KOPT-K1 (cell line): ENCODE results near the gene CPED1.
"Not testable (repeated sequence)": the region's sequence is repeated elsewhere in the genome, so short reads cannot be mapped to it uniquely, and the experiment has no call there.

Source experiments
- H3K27ac ChIP-seq: fragments of 200-600 bp; sonication (generic); 2 replicates; pipeline ENCODE4 v1.5.1; 2016; ENCODE audit warnings: antibody characterized with exemption, mild to moderate bottlenecking, low read depth, low read length; ENCODE audit not compliant: poor library complexity, severe bottlenecking
- H3K36me3 ChIP-seq: fragments of 200-600 bp; sonication (generic); 2 replicates; pipeline ENCODE4 v1.5.1; 2017; ENCODE audit warnings: antibody characterized with exemption, mild to moderate bottlenecking, low read length, moderate library complexity; ENCODE audit not compliant: insufficient read depth
- H3K9me3 ChIP-seq: fragments of 200-600 bp; sonication (generic); 2 replicates; pipeline ENCODE4 v1.5.1; 2017; ENCODE audit warnings: antibody characterized with exemption, low read length, mild to moderate bottlenecking; ENCODE audit not compliant: insufficient read depth, poor library complexity, severe bottlenecking

CPED1 gene

GRCh38 chr7:121302214-121302745, 313.8 kb downstream of the CPED1 start:
- H3K27ac ChIP-seq: no peak overlapping the region
- no peaks in the 10 kb centered on the region for H3K36me3 ChIP-seq
- no peaks in the 10 kb centered on the region for H3K9me3 ChIP-seq

GRCh38 chr7:121303422-121304101, 315.1 kb downstream of the CPED1 start:
- Histone ChIP-seq H3K27ac (no peak overlapping the region), H3K36me3 (no peaks in the 10 kb centered on the region), H3K9me3 (no peaks in the 10 kb centered on the region)

GRCh38 chr7:121304102-121304658, 315.7 kb downstream of the CPED1 start:
- Histone ChIP-seq H3K27ac (no peak overlapping the region), H3K9me3 (no peaks in the 10 kb centered on the region), H3K36me3 (no peaks in the 10 kb centered on the region)

DNA sequence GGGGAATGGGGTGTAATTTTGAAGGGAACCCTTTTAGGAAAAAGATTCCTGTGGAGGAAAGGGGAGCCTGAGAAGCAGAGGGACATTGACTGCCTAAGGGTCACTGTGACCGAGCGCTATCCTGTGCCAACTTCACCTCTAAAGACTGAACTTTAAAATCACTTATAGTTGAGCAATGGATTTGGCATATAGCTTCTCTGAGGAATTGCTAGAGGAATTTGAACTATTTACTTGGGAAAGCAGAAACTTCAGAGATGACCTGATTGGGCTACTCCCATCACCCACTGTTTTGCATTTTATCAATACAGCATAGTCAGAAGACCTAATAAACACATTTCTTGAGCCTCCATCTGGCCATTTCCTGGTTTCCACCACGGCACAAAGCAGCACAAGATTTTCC, 316.6 kb downstream of the CPED1 start:
- H3K36me3 ChIP-seq: no peaks in the 10 kb centered on the region
- H3K9me3 ChIP-seq: no peaks in the 10 kb centered on the region
- no peak overlapping the region for H3K27ac ChIP-seq

DNA sequence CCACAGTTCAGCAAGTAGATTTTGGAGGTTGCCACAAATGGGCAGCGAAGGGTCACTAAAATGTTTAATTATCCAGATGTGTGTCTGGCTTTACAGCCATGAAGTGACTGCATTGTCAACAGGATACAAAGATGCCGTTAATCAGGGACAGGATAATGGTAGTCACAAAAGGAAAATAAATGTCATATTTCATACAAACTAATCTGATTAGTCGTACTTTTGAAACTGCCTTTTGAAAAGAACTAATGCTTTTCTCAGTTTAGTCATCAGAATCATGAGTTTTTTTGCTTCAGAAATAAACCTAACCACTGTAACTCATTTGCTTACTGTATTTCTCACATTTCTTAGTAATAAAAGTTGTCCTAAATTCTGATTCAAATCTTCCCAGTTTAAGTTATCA, 318.1 kb downstream of the CPED1 start:
- Histone ChIP-seq H3K36me3 (no peaks in the 10 kb centered on the region), H3K9me3 (no peaks in the 10 kb centered on the region), H3K27ac (no peak overlapping the region)

- Histone ChIP-seq H3K9me3 (no peaks in the 10 kb centered on the region), H3K27ac (no peak overlapping the region), H3K36me3 (no peaks in the 10 kb centered on the region)
Measured at GRCh38 chr7:121307021-121307574, 318.6 kb downstream of the CPED1 start.

- H3K27ac ChIP-seq: no peak overlapping the region
- H3K36me3 ChIP-seq: no peaks in the 10 kb centered on the region
Measured at GRCh38 chr7:121313220-121313792, 324.8 kb downstream of the CPED1 start.

DNA sequence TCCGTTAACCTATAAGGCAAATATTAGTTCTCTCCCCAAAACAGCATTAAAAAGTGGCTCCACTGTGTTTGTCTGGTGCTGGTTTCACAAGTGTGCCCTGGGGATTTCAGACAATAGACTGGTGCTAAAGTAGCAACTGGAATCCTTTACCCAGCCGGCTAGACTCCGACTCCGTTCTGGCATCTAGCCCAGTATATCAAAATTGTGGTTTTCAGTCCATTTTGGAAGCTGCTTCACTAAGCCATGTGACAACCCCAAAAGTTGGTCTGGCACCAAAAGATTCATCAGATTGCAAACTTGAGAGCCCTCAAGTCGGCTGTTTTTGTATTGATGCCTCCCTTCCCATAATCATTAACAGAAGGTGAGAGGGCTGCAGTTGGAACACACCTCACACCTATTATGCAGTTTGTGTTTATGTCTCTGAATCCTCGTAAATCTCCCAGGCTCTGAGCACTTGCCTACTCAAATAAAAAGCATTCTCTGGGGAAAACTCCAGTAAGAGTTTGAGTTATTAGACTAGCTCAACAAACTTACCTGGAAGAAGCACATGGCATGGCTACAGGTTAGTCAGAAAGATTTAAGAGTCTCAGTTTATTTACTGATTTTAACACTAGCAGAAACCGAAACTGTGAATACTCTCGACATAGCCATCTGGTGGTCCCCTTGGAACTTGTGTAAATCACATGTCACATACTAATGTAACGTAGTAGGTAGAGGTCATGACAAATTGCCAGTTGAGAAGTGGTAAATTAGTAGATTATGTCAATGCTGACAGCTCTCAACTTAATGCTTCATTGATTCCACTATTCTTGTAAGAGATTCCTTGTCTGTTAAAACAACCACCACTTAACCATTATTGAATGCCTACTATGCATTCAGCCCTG, 325.5 kb downstream of the CPED1 start:
- Histone ChIP-seq H3K36me3 (no peaks in the 10 kb centered on the region), H3K9me3 (no peaks in the 10 kb centered on the region), H3K27ac (no peak overlapping the region)

More at GRCh38 chr7:121313220-121313792, 324.8 kb downstream of the CPED1 start:
- no peaks in the 10 kb centered on the region for H3K9me3 ChIP-seq

DNA sequence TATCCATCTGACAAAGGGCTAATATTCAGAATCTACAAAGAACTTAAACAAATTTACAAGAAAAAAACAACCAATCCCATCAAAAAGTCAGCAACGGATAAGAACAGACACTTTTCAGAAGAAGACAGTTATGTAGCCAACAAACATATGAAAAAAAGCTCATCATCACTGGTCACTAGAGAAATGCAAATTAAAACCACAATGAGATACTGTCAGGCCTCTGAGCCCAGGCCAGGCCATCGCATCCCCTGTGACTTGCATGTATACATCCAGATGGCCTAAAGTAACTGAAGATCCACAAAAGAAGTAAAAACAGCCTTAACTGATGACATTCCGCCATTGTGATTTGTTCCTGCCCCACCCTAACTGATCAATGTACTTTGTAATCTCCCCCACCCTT, 326.7 kb downstream of the CPED1 start:
- H3K27ac ChIP-seq, H3K36me3 ChIP-seq, H3K9me3 ChIP-seq: not testable (repeated sequence)

DNA sequence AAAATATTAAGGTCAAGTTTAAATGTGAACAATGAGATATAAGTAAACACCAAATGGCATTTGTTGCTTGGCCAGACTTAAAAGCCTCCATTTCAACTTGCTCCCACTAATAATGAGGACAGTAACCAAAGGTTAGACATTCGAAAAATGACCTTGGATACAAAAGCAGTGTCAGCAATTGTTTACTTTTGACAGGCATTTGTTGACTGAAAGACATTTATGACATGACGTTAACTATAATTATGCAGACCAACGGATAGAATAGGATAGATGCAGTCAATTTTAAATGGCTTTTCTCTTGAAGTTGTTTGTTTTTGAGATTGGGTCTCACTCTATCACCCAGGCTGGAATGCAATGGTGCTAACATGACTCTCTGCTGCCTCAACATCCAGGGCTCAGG, 333.9 kb downstream of the CPED1 start:
- Histone ChIP-seq H3K36me3 (no peaks in the 10 kb centered on the region), H3K9me3 (no peaks in the 10 kb centered on the region), H3K27ac (no peak overlapping the region)

DNA sequence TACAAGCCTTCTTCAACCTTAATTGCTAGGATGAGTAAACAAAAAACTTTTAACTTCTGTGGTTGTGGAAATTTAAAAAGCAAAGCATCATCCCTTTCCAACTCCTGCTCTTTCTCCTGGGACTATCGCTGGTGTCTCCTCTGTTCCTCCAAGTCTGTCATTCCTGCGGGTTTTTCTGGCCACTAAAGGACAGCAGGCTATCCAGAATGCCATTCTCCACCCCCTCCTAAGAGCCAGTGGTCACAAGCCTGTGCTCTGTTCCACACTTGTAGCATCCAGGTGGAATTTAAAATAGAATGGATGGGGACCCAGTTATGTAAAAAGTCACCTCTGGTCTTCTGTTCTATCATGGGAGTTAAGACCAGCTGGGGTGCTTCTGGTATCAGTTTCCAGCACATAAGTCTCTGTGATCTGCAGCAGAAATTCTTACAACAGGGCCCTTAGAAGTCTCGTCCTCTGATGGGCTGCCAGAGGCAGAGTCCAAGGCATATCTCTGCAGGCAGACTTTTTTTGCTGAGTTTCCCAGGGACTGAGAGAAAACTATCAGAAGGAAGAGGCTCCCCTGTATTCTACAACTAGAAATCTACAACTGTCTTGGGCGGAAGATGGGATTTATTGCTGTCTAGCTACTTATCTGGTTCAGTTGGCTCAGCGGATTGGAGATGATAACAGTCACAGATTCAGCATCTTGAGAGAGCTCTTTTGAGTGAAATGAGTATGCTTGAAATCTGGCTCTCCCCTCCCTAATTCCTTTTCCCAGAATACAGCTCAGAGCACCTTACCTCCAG, 335.2 kb downstream of the CPED1 start:
- Histone ChIP-seq H3K9me3 (no peaks in the 10 kb centered on the region), H3K36me3 (no peaks in the 10 kb centered on the region), H3K27ac (no peak overlapping the region)

GRCh38 chr7:121327671-121328070, 339.2 kb downstream of the CPED1 start:
- H3K36me3 ChIP-seq: no peaks in the 10 kb centered on the region
- no peak overlapping the region for H3K27ac ChIP-seq
- H3K9me3 ChIP-seq: no peaks in the 10 kb centered on the region

GRCh38 chr7:121328508-121329190, 340.1 kb downstream of the CPED1 start, which contains the start of gene WNT16:
TSS of gene WNT16 (plus strand) at chr7:121329000. CDS start at chr7:121329293, 293 bp downstream.
- Histone ChIP-seq H3K36me3 (no peaks in the 10 kb centered on the region), H3K9me3 (no peaks in the 10 kb centered on the region), H3K27ac (no peak within 1 kb of the TSS)
